OCI-LY1 (cell line): Measurements from ENCODE around the gene KRT10.

ENCODE experiments used
- CTCF ChIP-seq: fragments of 200-600 bp; sonication (generic), shearing (Covaris generic); IDR thresholded peaks from 2 replicates; pipeline ENCODE4 v1.5.1; 2017; ENCODE audit warnings: mild to moderate bottlenecking, antibody characterized with exemption, low read length, moderate library complexity, mixed read lengths
- EZH2 ChIP-seq: fragments of 200-600 bp; sonication (generic), shearing (Covaris generic); IDR thresholded peaks from 2 replicates; pipeline ENCODE4 v1.8.0; 2017; ENCODE audit warnings: borderline replicate concordance, mixed run types, mild to moderate bottlenecking, antibody characterized with exemption, low read length, moderate library complexity, mixed read lengths

- TF ChIP-seq EZH2 (no peak), CTCF (no peak)
These were observed 22.6 kb downstream of the KRT10 start, which contains the start of gene KRT28 for GRCh38 chr17:40799859-40800258.
